ENCODE results near the gene PICK1. TPM values are rescaled to one million over a fixed set of nuclear protein-coding genes. Genes with fewer than 3 reads are reported as not detected.

The PICK1 gene
- total RNA-seq, 2 donors from 2014 or later, result 21.2 to 24.2 TPM

GRCh38 chr22:38124236-38124974 is 67.2 kb downstream of the PICK1 start:
- peaks cover 4% of the 10 kb centered on the region for H3K4me1 Mint-ChIP-seq (ENCODE audit: low read depth)
- no peaks in the 10 kb centered on the region for H3K9me3 Mint-ChIP-seq
- no peaks in the 10 kb centered on the region for H3K36me3 Mint-ChIP-seq (ENCODE audit: insufficient read depth in 2 of 2)
- no peak overlapping the region for H3K27ac Mint-ChIP-seq
- DNase-seq (no peak), ATAC-seq (replicated peaks in 1 of 2) (no peak)
- no peak overlapping the region for H3K4me3 Mint-ChIP-seq
- no peaks in the 10 kb centered on the region for H3K27me3 Mint-ChIP-seq (ENCODE audit: low read depth)

DNA sequence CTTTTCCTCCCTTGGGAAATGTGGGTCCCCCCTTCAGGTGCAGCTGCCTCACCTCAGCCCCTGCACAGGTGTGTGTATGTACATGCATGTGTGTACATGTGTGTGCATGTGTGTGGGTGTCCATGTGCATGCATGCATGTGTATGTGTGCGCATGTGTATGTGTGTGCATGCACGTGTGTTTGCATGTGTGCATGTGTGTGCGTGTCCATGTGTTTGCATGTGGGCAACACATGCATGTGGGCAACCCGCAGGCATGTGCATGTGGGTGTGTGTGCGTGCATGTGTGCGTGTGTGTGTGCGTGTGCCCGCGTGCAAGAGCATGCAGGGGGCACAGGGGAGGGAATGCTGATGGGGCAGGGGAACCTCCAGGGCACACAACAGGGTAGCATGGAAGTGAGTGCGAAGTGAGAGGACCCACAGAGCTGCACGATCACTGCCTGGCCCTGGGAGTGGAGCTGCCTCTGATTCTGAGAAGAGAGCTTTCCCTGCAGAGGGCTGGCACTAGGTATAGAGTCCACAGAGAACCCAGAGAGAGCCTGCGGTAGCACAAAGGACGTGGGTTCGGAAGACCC is 67.9 kb downstream of the PICK1 start:
- Mint-ChIP-seq H3K4me1 (ENCODE audit: low read depth) (peaks cover 4% of the 10 kb centered on the region), H3K9me3 (no peaks in the 10 kb centered on the region), H3K36me3 (ENCODE audit: insufficient read depth in 2 of 2) (no peaks in the 10 kb centered on the region), H3K27ac (no peak overlapping the region), H3K27me3 (ENCODE audit: low read depth) (no peaks in the 10 kb centered on the region), H3K4me3 (no peak overlapping the region)
- DNase-seq (no peak), ATAC-seq (replicated peaks in 1 of 2) (no peak)

Other genes starting within 250 kb of the PICK1 start
- 10 to 100 TPM; 14.9 to 22.7 TPM for gene GCAT, start 249.5 kb upstream of the PICK1 start, total RNA-seq
- gene GALR3, start 234.0 kb upstream of the PICK1 start, total RNA-seq, result under 1 TPM in 1 of 2 donors, not detected in 1; 0.29 TPM
- gene ANKRD54, start 213.1 kb upstream of the PICK1 start, total RNA-seq, result 10 to 100 TPM; 22.8 to 28.2 TPM
- 100 to 1,000 TPM; 826 to 905 TPM for gene EIF3L, start 208.0 kb upstream of the PICK1 start, total RNA-seq
- gene MICALL1, start 151.1 kb upstream of the PICK1 start, total RNA-seq, result 10 to 100 TPM; 21.3 to 21.6 TPM
- gene C22orf23, start 103.8 kb upstream of the PICK1 start, total RNA-seq, result under 1 TPM; 0.19 to 0.30 TPM
- 10 to 100 TPM; 43.4 to 47.9 TPM for gene POLR2F, start 103.7 kb upstream of the PICK1 start, total RNA-seq
- not detected for gene SOX10, start 72.8 kb upstream of the PICK1 start, total RNA-seq
- not detected for gene SLC16A8, start 26.8 kb downstream of the PICK1 start, total RNA-seq
- gene BAIAP2L2, start 53.3 kb downstream of the PICK1 start, total RNA-seq, result 1 to 10 TPM; 1.3 to 1.4 TPM
- 100 to 1,000 TPM in 1 of 2 donors, 10 to 100 TPM in 1; 87.5 to 102 TPM for gene PLA2G6, start 124.4 kb downstream of the PICK1 start, total RNA-seq
- gene MAFF, start 144.6 kb downstream of the PICK1 start, total RNA-seq, result 10 to 100 TPM; 15.6 to 20.3 TPM
- 10 to 100 TPM; 22.9 to 27.5 TPM for gene TMEM184B, start 215.6 kb downstream of the PICK1 start, total RNA-seq